Measurements from ENCODE around the gene LSMEM2.
A peak's percentile ranks its signal among the peaks of the same experiment; 100 is the strongest.
"Not testable (repeated sequence)": the region's sequence is repeated elsewhere in the genome, so short reads cannot be mapped to it uniquely, and the experiment has no call there.

LSMEM2 gene

DNA sequence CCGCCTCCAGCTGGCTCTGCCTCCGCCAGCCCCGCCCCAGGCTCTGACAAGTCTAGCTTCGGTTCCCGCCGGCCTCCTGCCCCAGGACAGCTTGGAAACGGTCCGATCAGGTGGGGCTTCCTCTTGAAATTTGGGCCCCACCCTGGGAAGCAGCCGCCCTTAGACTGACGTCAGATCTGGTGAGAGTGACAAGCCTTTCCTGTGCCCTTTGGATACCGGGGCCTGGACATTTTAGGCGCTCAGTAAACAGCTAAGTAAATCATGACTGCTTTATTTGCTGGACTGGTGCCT is 20.7 kb downstream of the LSMEM2 start:
- DNase-seq, result no peak

- DNase-seq, result peak; percentile 88 to 94 (median 91)
Observed at GRCh38 chr3:50299929-50300680, 21.2 kb downstream of the LSMEM2 start.

- no peak for DNase-seq
Observed at GRCh38 chr3:50300681-50301254, 21.9 kb downstream of the LSMEM2 start.

DNA sequence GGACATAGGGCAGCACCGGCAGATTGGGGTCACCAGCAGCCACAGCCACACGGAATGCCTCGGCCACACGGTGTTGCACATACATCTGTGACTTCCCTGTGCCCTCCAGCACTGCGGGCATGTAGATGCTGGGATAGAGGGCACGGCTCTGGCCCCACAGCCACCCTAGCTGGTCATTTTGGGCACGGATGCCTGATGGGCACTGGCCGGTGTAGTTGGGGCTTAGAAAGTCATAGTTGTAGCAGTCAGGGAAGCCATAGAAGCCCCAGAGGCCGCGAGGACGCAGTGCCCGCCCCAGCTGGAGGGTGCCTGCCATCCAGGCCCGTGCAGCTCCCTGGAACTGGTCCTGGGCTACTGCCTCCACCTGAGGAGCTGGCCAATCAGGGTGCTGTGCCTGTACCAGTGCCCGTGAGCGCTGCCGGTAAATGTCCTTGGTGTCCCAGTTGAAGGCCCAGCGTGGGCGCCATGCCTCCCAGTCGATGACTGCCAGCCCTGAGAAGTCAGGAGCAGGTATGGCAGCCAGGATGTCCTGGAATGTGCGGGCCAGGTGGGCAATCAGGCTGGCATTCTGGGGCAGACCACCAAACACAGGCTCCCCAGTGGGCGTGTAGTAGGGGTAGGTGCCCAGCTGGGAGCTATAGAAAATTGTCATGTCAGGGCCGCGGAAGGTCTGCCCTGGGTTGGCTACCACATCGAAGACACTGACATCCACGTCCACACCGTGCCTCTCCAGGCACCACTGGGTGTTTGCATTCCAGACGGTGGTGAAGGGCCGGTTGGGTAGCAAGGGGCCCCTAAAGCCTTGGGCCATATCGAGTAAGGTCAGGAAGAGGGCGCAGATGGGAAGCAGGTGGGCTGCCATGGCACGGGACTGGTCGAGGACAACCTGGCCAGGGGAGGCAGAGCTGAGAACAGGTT is 23.5 kb downstream of the LSMEM2 start:
- no peak for DNase-seq

- peak in 1 of 4 experiments; percentile 26 for DNase-seq
Observed at GRCh38 chr3:50303013-50303815, 24.3 kb downstream of the LSMEM2 start, which contains the start of gene HYAL1. Gene HYAL1, minus strand, starts transcription at chr3:50303574. Its CDS starts 618 bp downstream, at chr3:50302956.

GRCh38 chr3:50304601-50305000 is 25.7 kb downstream of the LSMEM2 start:
- DNase-seq, result no peak

DNA sequence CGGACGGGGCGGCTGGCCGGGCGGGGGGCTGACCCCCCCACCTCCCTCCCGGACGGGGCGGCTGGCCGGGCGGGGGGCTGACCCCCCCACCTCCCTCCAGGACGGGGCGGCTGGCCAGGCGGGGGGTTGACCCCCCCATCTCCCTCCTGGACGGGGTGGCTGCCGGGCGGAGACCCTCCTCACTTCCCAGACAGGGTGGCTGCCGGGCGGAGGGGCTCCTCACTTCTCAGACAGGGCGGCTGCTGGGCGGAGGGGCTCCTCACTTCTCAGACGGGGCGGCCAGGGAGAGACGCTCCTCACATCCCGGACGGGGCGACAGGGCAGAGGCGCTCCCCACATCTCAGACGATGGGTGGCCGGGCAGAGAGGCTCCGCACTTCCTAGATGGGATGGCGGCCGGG is 33.2 kb downstream of the LSMEM2 start:
- DNase-seq, result not testable (repeated sequence)

DNA sequence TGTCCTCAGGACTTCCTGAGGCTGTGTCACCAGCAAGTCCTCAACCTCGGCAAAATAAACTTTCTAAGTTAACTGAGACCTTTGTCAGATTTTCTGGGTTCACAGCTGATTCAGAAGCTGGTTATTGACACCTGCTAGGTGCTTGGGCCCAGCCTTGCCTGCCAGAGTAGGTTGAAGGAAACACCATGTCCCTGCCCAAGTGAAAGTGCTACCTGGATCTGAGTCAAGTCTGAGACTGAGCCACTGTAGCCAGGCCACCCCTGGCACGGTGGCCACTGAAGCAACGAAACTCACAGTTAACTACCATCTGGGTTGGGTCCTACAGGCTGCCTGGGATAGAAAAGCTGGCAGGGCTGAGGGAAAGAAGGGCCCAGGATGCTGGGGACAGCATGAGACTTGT is 35.5 kb downstream of the LSMEM2 start:
- no peak for DNase-seq

GRCh38 chr3:50314816-50315215 is 35.9 kb downstream of the LSMEM2 start:
- DNase-seq, result no peak

GRCh38 chr3:50316657-50317242 is 37.9 kb downstream of the LSMEM2 start:
- no peak for DNase-seq

- no peak for DNase-seq
Observed at GRCh38 chr3:50317300-50317699, 38.4 kb downstream of the LSMEM2 start.

- no peak for DNase-seq
Observed at GRCh38 chr3:50318163-50318562, 39.3 kb downstream of the LSMEM2 start.

GRCh38 chr3:50318615-50319014 is 39.7 kb downstream of the LSMEM2 start:
- DNase-seq, result peak; percentile 24 to 69 (median 56)

DNA sequence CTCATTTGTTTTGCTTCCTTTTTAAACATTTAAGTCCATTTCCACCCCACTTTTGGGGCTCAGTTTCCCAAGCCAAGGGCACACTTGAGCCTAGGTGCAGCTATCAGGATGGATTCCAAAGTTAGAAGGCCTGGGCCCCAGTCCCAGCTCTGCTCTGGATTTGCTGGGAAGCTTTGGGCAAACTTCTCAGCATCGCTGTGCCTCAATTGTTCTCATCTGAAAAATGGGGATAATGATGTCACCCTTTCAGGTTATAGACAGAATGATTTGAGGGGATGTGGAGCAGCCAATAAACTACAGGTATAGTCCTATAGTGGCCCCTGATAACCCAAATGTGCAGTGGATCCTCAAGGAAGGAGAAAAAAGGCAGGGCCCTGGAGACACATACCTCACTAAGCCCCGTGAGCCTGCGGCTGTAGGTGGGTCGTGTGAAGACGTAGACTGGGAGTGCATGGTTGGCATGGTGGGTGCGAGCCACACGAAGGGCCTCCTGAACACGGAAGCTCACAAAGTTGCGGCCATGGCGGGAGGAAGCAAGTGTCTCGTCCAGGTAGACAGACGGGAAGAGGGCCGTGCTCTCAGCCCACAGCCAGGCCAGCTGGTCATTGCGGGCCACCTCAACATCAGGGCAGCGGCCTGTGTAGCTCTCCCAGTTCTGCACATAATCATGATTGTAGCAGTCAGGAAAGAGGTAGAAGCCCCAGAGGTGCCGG is 40.5 kb downstream of the LSMEM2 start:
- no peak for DNase-seq

GRCh38 chr3:50319894-50320625 is 41.2 kb downstream of the LSMEM2 start:
- no peak for DNase-seq

DNA sequence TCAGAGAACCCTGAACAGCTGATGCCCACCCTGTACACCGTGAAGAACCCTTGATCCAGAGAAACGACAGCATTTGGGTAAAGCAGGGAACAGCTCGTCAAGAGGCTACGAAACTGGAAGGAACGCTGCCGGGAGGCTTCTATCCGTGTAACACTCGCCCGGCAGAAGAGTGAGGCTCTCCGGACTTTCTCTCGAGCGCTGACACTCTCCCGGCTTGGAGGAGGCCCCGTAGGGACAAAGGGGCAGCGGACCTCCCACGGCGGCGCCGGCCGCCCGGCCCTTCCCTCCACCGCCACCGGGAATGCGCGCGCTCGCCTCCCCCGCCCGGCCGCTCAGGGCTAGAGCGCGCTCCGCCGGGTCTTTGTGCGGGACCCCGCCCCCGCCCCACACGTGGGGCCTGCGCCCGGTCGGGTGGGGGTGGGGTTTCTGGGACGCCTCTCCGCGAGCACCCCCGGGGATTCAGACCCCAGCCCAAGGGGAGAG is 42.0 kb downstream of the LSMEM2 start:
- DNase-seq, result peak; percentile 71 to 91 (median 80)

- DNase-seq, result peak; percentile 86 to 96 (median 93)
Observed at GRCh38 chr3:50321336-50322114, 42.6 kb downstream of the LSMEM2 start.

- DNase-seq, result no peak
Observed at GRCh38 chr3:50322115-50322385, 43.2 kb downstream of the LSMEM2 start.

- peak in 1 of 4 experiments; percentile 21 for DNase-seq
Observed at GRCh38 chr3:50322386-50323091, 43.7 kb downstream of the LSMEM2 start, which contains the start of gene HYAL2. Gene HYAL2, minus strand, starts transcription at chr3:50322745. Its CDS starts 2,256 bp downstream, at chr3:50320489.
